ENCODE measurements around the gene ADARB2. TPM values are rescaled to one million over a fixed set of nuclear protein-coding genes. Genes with fewer than 3 reads are reported as not detected.

Gene ADARB2
- total and polyA plus RNA-seq, 10 of the 15 experiments (the other 5 are each of a cell fraction or from before 2014, with no cell fraction given): 0.02 to 4.1 (median 0.76) TPM

DNA sequence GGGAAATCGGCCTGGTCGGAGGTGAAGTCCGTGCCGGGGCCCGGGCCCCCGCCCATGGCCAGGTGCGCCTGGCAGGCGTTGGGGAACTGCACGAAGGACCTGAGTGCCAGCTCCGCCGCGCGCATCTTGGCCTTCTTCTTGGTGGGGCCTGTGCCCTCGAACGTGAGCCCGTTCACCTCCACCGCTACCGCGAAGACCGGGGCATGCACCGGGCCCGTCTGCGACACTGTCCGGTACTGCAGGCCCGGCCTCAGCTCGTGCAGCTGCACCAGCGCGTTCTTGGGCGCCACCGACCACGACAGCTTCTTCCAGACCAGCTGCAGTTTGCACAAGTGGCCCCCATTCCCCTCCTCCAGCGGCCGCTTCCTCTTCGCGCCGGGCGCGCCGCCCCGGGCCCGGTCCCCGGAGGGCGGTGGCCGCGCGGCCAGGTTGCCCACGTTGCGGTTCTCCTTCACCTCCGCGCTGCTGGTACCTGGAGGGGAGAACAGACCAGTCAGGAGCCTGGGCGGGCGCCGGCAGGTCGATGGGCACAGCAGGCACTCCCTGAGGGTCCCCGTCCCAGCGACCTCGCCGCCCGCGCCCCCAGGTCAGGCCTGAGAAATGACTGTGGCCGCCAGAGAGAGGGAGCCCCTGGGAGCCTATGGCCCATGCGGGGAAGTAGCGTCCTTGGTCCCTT lies 373.7 kb downstream of the ADARB2 start (continued):
- TF ChIP-seq SUPT20H (IDR thresholded peaks at IDR 0.05; ENCODE audit: borderline replicate concordance, control insufficient read depth, low read depth, low read length): no peak
- TF ChIP-seq CEBPB (IDR thresholded peaks at IDR 0.05; ENCODE audit: borderline replicate concordance in 1 of 2, low read depth in 2 of 2, low read length in 2 of 2): no peak
- no peak for TF ChIP-seq POLR2AphosphoS5 (IDR thresholded peaks at IDR 0.05; ENCODE audit: low read length)

DNA sequence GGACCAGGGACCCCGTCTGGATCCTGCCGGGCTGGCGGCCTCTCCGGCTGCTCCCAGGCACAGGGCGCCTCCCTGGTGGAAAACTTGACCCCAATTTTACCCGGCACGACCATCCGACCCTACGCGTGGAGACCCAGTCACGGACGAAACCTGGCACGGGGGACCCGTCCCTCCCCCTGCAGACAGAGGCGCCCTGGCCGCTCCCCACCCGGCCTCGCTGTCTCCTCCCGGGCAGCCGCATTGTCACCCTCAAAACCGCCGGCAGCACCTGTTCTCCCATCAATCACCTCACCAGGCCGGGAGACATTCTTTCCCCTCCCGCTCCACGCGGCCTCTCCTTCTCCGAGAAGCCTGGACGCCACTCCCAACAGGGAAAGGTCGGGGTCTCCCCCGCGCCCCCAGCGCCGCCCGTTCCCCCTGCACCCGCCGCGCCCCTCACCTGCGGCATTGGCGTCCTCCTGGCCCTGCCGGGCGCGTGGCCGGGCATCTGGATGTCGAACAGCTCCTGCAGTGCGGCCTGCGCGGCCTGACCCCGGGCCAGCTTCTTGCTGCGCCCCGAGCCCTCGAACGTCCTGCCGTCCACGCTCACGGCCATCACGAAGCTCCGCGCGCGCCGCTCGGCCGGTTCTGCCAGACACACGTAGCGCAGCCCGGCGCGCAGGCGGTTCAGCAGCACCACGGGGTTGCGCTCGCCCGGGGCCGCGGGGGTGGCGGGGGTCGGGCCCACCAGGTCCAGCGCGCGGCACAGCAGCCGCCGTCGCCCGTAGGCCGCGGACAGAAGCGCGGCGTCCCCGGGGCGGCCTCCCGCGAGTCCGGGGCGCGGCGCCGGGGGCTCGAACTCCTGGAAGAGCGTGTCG lies 374.5 kb downstream of the ADARB2 start:
- ChIA-PET CTCF (no interaction called here), RAD21 (ENCODE audit: unreplicated experiment) (no interaction called here), SMC1A (ENCODE audit: uncharacterized antibody, unreplicated experiment) (no interaction called here), POLR2A (no interaction called here)
- H2AFZ ChIP-seq (ENCODE audit: control insufficient read depth, low read depth, low read length): no peak overlapping the region
- H3K4me1 ChIP-seq (ENCODE audit: control insufficient read depth, insufficient read depth, low read length): no peaks in the 10 kb centered on the region; the same call in 1 of the 2 replicates
- no peak overlapping the region for H3K4me3 ChIP-seq
- in situ Hi-C loops (cut with MboI): no loop called here
- H3K27ac ChIP-seq (ENCODE audit: control insufficient read depth, insufficient read depth): no peak overlapping the region
- FAIRE-seq (no peak), ATAC-seq (no peak), DNase-seq (ENCODE audit: low read depth, low spot score) (no peak)
- no TSS peak for BruUV-seq (replicated peaks)
- no peak overlapping the region for H3K9ac ChIP-seq (ENCODE audit: control insufficient read depth, insufficient read depth, low read length)
- no peaks in the 10 kb centered on the region for H3K27me3 ChIP-seq (replicated peaks in 1 of 2; ENCODE audit: control insufficient read depth in 2 of 2, insufficient read depth in 2 of 2, low read length in 1 of 2)
- no peak for TF ChIP-seq ZNF24 (IDR thresholded peaks at IDR 0.05)
- no peak for TF ChIP-seq SUZ12 (IDR thresholded peaks at IDR 0.05; ENCODE audit: unreplicated experiment)
- no peak for TF ChIP-seq ATF7 (IDR thresholded peaks at IDR 0.05; ENCODE audit: low read depth)
- no peak for TF ChIP-seq FOXM1 (IDR thresholded peaks at IDR 0.05; ENCODE audit: low read depth, low read length)
- no peak for TF ChIP-seq SMAD5 (IDR thresholded peaks at IDR 0.05; ENCODE audit: low read depth)
- no peak for TF ChIP-seq TAF1 (IDR thresholded peaks at IDR 0.05; ENCODE audit: borderline replicate concordance, low read depth, low read length)
- no peak for TF ChIP-seq SPI1 (IDR thresholded peaks at IDR 0.05; ENCODE audit: borderline replicate concordance, insufficient read depth, low read depth, low read length)
- no peak for TF ChIP-seq MTA3 (IDR thresholded peaks at IDR 0.05; ENCODE audit: borderline replicate concordance, low read length)
- TF ChIP-seq, protein P1, sequence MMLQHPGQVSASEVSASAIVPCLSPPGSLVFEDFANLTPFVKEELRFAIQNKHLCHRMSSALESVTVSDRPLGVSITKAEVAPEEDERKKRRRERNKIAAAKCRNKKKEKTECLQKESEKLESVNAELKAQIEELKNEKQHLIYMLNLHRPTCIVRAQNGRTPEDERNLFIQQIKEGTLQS (IDR thresholded peaks at IDR 0.05; ENCODE audit: borderline replicate concordance, extremely low read depth, low read depth, low read length): no peak
- TF ChIP-seq CBFB (IDR thresholded peaks at IDR 0.05; ENCODE audit: low read depth): no peak
- TF ChIP-seq ZNF217 (IDR thresholded peaks at IDR 0.05): no peak
- TF ChIP-seq, protein P2, sequence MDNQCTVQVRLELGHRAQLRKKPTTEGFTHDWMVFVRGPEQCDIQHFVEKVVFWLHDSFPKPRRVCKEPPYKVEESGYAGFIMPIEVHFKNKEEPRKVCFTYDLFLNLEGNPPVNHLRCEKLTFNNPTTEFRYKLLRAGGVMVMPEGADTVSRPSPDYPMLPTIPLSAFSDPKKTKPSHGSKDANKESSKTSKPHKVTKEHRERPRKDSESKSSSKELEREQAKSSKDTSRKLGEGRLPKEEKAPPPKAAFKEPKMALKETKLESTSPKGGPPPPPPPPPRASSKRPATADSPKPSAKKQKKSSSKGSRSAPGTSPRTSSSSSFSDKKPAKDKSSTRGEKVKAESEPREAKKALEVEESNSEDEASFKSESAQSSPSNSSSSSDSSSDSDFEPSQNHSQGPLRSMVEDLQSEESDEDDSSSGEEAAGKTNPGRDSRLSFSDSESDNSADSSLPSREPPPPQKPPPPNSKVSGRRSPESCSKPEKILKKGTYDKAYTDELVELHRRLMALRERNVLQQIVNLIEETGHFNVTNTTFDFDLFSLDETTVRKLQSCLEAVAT (IDR thresholded peaks at IDR 0.05): no peak
- intact Hi-C loops (cut with micrococcal nuclease; ENCODE audit: unreplicated experiment): no loop called here
- H3K79me2 ChIP-seq (ENCODE audit: control insufficient read depth, insufficient read depth, low read length): no peaks in the 10 kb centered on the region
- H3K9me3 ChIP-seq (replicated peaks; ENCODE audit: control insufficient read depth, insufficient read depth, low read length): no peaks in the 10 kb centered on the region
- no peaks in the 10 kb centered on the region for H4K20me1 ChIP-seq (ENCODE audit: control insufficient read depth, insufficient read depth)
- no peak overlapping the region for H3K4me2 ChIP-seq (ENCODE audit: control insufficient read depth, insufficient read depth)
- no peaks in the 10 kb centered on the region for H3K36me3 ChIP-seq (ENCODE audit: control insufficient read depth in 2 of 2, insufficient read depth in 2 of 2, low read length in 1 of 2)
- 86% methylated on average over 79 of the region's 101 CpGs for WGBS (ENCODE audit: insufficient coverage, insufficient replicate concordance, low lambda C conversion rate, missing lambda C conversion rate)

All from GM12878 (cell line).